Measurements from ENCODE around the gene ARMCX1.
"Not testable (repeated sequence)": the region's sequence is repeated elsewhere in the genome, so short reads cannot be mapped to it uniquely, and the experiment has no call there.

Gene ARMCX1

GRCh38 chrX:101550362-101550750 is at the start of gene ARMCX1:
Gene ARMCX1 (plus strand): TSS chrX:101550547. CDS start chrX:101552931, 2,384 bp downstream.
- ChIA-PET POLR2A (no interaction called here), CTCF (no interaction called here)
- DNase-seq (ENCODE audit: extremely low spot score): no peak
- TF ChIP-seq CTCF (IDR thresholded peaks at IDR 0.05; ENCODE audit: control extremely low read depth, extremely low read depth, low read depth, missing control alignments): no peak

- POLR2A ChIA-PET; CTCF ChIA-PET; DNase-seq (ENCODE audit: extremely low spot score): not testable (repeated sequence)
These were observed 47.4 kb upstream of the ARMCX1 start for GRCh38 chrX:101502929-101503328.

GRCh38 chrX:101507372-101507771 is 43.0 kb upstream of the ARMCX1 start:
- POLR2A ChIA-PET: no interaction called here
- TF ChIP-seq CTCF (IDR thresholded peaks at IDR 0.05; ENCODE audit: control extremely low read depth, extremely low read depth, low read depth, missing control alignments): no peak
- no peak for DNase-seq (ENCODE audit: extremely low spot score)

GRCh38 chrX:101507986-101508385 is 42.4 kb upstream of the ARMCX1 start:
- CTCF ChIA-PET: no interaction called here
- no peak for TF ChIP-seq CTCF (IDR thresholded peaks at IDR 0.05; ENCODE audit: control extremely low read depth, extremely low read depth, low read depth, missing control alignments)
- no peak for DNase-seq (ENCODE audit: extremely low spot score)
- POLR2A ChIA-PET: no interaction called here

More at GRCh38 chrX:101507372-101507771, 43.0 kb upstream of the ARMCX1 start:
- CTCF ChIA-PET: no interaction called here

GRCh38 chrX:101530944-101531343 is 19.4 kb upstream of the ARMCX1 start:
- CTCF ChIA-PET: no interaction called here
- no peak for TF ChIP-seq CTCF (IDR thresholded peaks at IDR 0.05; ENCODE audit: control extremely low read depth, extremely low read depth, low read depth, missing control alignments)
- no peak for DNase-seq (ENCODE audit: extremely low spot score)
- POLR2A ChIA-PET: no interaction called here

- ChIA-PET CTCF (no interaction called here), POLR2A (no interaction called here)
- TF ChIP-seq CTCF (IDR thresholded peaks at IDR 0.05; ENCODE audit: control extremely low read depth, extremely low read depth, low read depth, missing control alignments): no peak
- DNase-seq (ENCODE audit: extremely low spot score): no peak
These were observed 11.2 kb upstream of the ARMCX1 start for GRCh38 chrX:101539116-101539515.

GRCh38 chrX:101550751-101551379 is 518 bp downstream of the ARMCX1 start:
- DNase-seq (ENCODE audit: extremely low spot score): no peak
- POLR2A ChIA-PET: no interaction called here
- CTCF ChIA-PET: no interaction called here
- no peak for TF ChIP-seq CTCF (IDR thresholded peaks at IDR 0.05; ENCODE audit: control extremely low read depth, extremely low read depth, low read depth, missing control alignments)

Data from GM10248 (cell line).